DND-41 (cell line): ENCODE results near the gene LEF1.

Experiments
- ATAC-seq: fragments of 200-7000 bp; cut with Tn5 transposase; 3 replicates; pipeline ENCODE4 v1.9.1; 2021; ENCODE audit warnings: low read depth; ENCODE audit not compliant: insufficient read depth
- DNase-seq: peaks from one replicate; pipeline ENCODE4 v3.0.0-alpha.2; 2020
- H2AFZ ChIP-seq: 2 replicates; pipeline ENCODE4 v1.6.0; 2012; ENCODE audit warnings: low read depth, low read length
- H3K27ac ChIP-seq: 2 replicates; pipeline ENCODE4 v1.5.1; 2012; ENCODE audit warnings: low read length, inconsistent platforms
- H3K27me3 ChIP-seq: fragments of 200-600 bp; sonication (generic); 2 replicates; pipeline ENCODE4 v1.6.0; 2012; ENCODE audit warnings: low read length, mild to moderate bottlenecking, inconsistent platforms; ENCODE audit not compliant: insufficient read depth, poor library complexity
- H3K36me3 ChIP-seq: 2 replicates; pipeline ENCODE4 v1.5.1; 2012; ENCODE audit warnings: low read length, inconsistent platforms; ENCODE audit not compliant: insufficient read depth
- H3K4me1 ChIP-seq: 2 replicates; pipeline ENCODE4 v1.5.1; 2012; ENCODE audit warnings: mild to moderate bottlenecking, low read length; ENCODE audit not compliant: insufficient read depth
- H3K4me2 ChIP-seq: 2 replicates; pipeline ENCODE4 v1.6.0; 2012; ENCODE audit warnings: mild to moderate bottlenecking, moderate library complexity, low read length, inconsistent platforms; ENCODE audit not compliant: insufficient read depth
- H3K4me3 ChIP-seq, 2 experiments: fragments of 200-600 bp in 1 of 2; shearing (Covaris generic) in 1 of 2; 2 replicates each; pipeline ENCODE4 v1.5.1; 2012 to 2016; ENCODE audit warnings: inconsistent platforms in 2 of 2, low read length in 2 of 2, mild to moderate bottlenecking in 2 of 2, low read depth in 1 of 2, moderate library complexity in 1 of 2
- H3K79me2 ChIP-seq: 2 replicates; pipeline ENCODE4 v1.6.0; 2012; ENCODE audit warnings: low read length, inconsistent platforms; ENCODE audit not compliant: insufficient read depth
- H3K9ac ChIP-seq: 2 replicates; pipeline ENCODE4 v1.6.0; 2012; ENCODE audit warnings: low read depth, mild to moderate bottlenecking, inconsistent platforms, low read length, moderate library complexity
- H3K9me3 ChIP-seq: 2 replicates; pipeline ENCODE4 v1.5.1; 2012; ENCODE audit warnings: low read length, moderate library complexity, mild to moderate bottlenecking, inconsistent platforms; ENCODE audit not compliant: insufficient read depth, severe bottlenecking
- H4K20me1 ChIP-seq: 2 replicates; pipeline ENCODE4 v1.6.0; 2012; ENCODE audit warnings: low read length; ENCODE audit not compliant: insufficient read depth
- EZH2 ChIP-seq: IDR thresholded peaks from 3 replicates; pipeline ENCODE4 v1.6.1; 2012; ENCODE audit warnings: borderline replicate concordance, low read depth, mild to moderate bottlenecking, moderate library complexity, low read length, inconsistent platforms; ENCODE audit not compliant: severe bottlenecking
- TF ChIP-seq, protein P1 (sequence below): IDR thresholded peaks from 2 replicates; pipeline ENCODE4 v1.5.1; 2012; ENCODE audit warnings: borderline replicate concordance, low read length, moderate library complexity, mild to moderate bottlenecking; ENCODE audit not compliant: poor library complexity, severe bottlenecking; ENCODE audit errors: extremely low read depth

The LEF1 gene

DNA sequence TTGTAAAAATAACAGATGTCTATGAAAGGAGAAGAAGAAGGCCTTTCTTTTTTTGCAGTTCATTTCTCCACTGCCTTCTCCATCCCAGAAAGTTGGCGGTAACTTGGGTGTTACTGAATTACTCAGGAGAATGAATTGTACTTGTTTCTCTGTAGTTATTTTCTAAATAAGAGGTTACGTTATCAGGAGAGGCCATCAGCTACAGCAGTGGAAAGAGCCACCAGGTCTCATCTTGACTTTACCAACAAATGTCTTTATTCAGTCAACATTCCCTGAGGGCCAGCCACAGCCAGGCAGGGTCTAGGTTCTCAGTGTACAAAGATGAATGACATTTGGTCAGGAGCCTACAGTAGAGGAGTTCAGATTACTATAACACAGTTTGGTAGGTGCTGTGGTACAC is 170.9 kb downstream of the LEF1 start:
- ATAC-seq = no peak
- Histone ChIP-seq H3K36me3 (peaks cover 44% of the 10 kb centered on the region), H3K79me2 (peaks cover 89% of the 10 kb centered on the region)

More for the DNA sequence above, 170.9 kb downstream of the LEF1 start:
- Histone ChIP-seq H3K27ac (no peak overlapping the region), H2AFZ (no peak overlapping the region), H3K4me1 (peaks cover 35% of the 10 kb centered on the region), H3K27me3 (no peaks in the 10 kb centered on the region), H4K20me1 (peaks cover 39% of the 10 kb centered on the region; the same call in 1 of the 2 replicates), H3K4me2 (no peak overlapping the region), H3K4me3 (no peak overlapping the region), H3K9ac (no peak overlapping the region), H3K9me3 (no peaks in the 10 kb centered on the region)
- TF ChIP-seq, protein P1, sequence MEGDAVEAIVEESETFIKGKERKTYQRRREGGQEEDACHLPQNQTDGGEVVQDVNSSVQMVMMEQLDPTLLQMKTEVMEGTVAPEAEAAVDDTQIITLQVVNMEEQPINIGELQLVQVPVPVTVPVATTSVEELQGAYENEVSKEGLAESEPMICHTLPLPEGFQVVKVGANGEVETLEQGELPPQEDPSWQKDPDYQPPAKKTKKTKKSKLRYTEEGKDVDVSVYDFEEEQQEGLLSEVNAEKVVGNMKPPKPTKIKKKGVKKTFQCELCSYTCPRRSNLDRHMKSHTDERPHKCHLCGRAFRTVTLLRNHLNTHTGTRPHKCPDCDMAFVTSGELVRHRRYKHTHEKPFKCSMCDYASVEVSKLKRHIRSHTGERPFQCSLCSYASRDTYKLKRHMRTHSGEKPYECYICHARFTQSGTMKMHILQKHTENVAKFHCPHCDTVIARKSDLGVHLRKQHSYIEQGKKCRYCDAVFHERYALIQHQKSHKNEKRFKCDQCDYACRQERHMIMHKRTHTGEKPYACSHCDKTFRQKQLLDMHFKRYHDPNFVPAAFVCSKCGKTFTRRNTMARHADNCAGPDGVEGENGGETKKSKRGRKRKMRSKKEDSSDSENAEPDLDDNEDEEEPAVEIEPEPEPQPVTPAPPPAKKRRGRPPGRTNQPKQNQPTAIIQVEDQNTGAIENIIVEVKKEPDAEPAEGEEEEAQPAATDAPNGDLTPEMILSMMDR = no peak
- no peak for TF ChIP-seq EZH2
- DNase-seq = no peak
